ENCODE data around the gene TMEM132A. TPM values are rescaled to one million over a fixed set of nuclear protein-coding genes. Genes with fewer than 3 reads are reported as not detected.

Gene TMEM132A
- total and polyA plus RNA-seq, 10 of the 15 experiments (the other 5 are each of a cell fraction or from before 2014, with no cell fraction given), result 0.16 to 25.0 (median 4.3) TPM

DNA sequence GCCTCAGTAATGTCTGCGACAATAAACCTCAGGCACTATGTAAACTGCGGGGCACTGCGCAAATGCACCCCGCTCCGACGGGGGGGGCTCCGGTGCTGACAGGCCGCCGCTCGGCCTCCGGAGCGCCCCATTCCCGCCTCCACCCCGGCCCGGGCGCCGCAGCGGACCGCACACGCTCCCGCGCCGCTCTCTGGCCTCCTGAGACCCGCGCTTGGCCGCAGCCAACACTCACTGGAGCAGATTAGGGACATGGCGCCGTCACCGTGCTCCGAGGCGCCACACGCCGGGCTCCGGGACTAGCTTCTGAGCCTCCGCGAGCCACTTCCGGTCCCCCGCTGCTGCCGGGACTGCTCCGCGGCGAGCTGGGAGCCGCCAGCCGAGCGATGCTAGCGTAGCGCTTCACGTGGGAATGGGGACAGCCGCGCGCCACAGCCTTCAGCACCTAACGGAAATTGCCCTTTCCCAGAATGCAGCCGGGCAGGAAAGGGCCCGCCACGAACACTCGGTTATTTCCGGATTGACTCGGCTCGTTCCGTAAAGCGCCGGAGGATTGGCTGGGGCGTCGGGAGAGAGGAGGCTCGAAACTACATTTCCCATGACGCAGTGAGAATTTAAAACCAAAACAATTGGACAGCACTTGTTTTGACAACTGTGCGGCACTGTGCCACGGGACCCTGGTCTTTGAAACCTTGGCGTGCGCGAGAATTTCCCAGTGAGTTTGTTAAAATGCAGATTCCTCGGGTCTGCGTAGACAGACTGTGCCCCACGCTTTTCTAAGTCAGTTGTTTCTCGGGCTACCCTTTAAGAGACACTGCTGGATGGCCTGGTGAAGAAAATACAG is 17.9 kb upstream of the TMEM132A start, which contains the start of gene PRPF19 (continued):
- TF ChIP-seq, protein P1, sequence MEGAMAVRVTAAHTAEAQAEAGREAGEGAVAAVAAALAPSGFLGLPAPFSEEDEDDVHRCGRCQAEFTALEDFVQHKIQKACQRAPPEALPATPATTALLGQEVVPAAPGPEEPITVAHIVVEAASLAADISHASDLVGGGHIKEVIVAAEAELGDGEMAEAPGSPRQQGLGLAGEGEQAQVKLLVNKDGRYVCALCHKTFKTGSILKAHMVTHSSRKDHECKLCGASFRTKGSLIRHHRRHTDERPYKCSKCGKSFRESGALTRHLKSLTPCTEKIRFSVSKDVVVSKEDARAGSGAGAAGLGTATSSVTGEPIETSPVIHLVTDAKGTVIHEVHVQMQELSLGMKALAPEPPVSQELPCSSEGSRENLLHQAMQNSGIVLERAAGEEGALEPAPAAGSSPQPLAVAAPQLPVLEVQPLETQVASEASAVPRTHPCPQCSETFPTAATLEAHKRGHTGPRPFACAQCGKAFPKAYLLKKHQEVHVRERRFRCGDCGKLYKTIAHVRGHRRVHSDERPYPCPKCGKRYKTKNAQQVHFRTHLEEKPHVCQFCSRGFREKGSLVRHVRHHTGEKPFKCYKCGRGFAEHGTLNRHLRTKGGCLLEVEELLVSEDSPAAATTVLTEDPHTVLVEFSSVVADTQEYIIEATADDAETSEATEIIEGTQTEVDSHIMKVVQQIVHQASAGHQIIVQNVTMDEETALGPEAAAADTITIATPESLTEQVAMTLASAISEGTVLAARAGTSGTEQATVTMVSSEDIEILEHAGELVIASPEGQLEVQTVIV (IDR thresholded peaks at IDR 0.05; ENCODE audit: borderline replicate concordance, partially characterized antibody), result no peak
- TF ChIP-seq, protein P2, sequence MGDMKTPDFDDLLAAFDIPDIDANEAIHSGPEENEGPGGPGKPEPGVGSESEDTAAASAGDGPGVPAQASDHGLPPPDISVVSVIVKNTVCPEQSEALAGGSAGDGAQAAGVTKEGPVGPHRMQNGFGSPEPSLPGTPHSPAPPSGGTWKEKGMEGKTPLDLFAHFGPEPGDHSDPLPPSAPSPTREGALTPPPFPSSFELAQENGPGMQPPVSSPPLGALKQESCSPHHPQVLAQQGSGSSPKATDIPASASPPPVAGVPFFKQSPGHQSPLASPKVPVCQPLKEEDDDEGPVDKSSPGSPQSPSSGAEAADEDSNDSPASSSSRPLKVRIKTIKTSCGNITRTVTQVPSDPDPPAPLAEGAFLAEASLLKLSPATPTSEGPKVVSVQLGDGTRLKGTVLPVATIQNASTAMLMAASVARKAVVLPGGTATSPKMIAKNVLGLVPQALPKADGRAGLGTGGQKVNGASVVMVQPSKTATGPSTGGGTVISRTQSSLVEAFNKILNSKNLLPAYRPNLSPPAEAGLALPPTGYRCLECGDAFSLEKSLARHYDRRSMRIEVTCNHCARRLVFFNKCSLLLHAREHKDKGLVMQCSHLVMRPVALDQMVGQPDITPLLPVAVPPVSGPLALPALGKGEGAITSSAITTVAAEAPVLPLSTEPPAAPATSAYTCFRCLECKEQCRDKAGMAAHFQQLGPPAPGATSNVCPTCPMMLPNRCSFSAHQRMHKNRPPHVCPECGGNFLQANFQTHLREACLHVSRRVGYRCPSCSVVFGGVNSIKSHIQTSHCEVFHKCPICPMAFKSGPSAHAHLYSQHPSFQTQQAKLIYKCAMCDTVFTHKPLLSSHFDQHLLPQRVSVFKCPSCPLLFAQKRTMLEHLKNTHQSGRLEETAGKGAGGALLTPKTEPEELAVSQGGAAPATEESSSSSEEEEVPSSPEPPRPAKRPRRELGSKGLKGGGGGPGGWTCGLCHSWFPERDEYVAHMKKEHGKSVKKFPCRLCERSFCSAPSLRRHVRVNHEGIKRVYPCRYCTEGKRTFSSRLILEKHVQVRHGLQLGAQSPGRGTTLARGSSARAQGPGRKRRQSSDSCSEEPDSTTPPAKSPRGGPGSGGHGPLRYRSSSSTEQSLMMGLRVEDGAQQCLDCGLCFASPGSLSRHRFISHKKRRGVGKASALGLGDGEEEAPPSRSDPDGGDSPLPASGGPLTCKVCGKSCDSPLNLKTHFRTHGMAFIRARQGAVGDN (IDR thresholded peaks at IDR 0.05), result peak; percentile 46; the same call in 1 of the 2 replicates
- no peak for TF ChIP-seq CBX3 (IDR thresholded peaks at IDR 0.05; ENCODE audit: borderline replicate concordance, low read depth)
- TF ChIP-seq, protein P3, sequence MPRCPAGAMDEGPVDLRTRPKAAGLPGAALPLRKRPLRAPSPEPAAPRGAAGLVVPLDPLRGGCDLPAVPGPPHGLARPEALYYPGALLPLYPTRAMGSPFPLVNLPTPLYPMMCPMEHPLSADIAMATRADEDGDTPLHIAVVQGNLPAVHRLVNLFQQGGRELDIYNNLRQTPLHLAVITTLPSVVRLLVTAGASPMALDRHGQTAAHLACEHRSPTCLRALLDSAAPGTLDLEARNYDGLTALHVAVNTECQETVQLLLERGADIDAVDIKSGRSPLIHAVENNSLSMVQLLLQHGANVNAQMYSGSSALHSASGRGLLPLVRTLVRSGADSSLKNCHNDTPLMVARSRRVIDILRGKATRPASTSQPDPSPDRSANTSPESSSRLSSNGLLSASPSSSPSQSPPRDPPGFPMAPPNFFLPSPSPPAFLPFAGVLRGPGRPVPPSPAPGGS (IDR thresholded peaks at IDR 0.05; ENCODE audit: borderline replicate concordance, insufficient read depth, low read depth, low read length, poor library complexity, severe bottlenecking), result no peak
- no peak for TF ChIP-seq BCL11A (IDR thresholded peaks at IDR 0.05; ENCODE audit: low read depth, low read length)
- peak; percentile 53; the same call in 1 of the 2 replicates for TF ChIP-seq CREM (IDR thresholded peaks at IDR 0.05; ENCODE audit: low read depth)
- peak; percentile 91; the same call in 1 of the 2 replicates for TF ChIP-seq TAF1 (IDR thresholded peaks at IDR 0.05; ENCODE audit: borderline replicate concordance, low read depth, low read length)
- peak; percentile 78 for TF ChIP-seq RAD51 (IDR thresholded peaks at IDR 0.05)
- no peak for TF ChIP-seq EZH2 (IDR thresholded peaks at IDR 0.05; ENCODE audit: borderline replicate concordance, control insufficient read depth, low read depth, low read length)
- TF ChIP-seq NFIC (IDR thresholded peaks at IDR 0.05; ENCODE audit: low read depth, low read length), result no peak
- TF ChIP-seq, protein P4, sequence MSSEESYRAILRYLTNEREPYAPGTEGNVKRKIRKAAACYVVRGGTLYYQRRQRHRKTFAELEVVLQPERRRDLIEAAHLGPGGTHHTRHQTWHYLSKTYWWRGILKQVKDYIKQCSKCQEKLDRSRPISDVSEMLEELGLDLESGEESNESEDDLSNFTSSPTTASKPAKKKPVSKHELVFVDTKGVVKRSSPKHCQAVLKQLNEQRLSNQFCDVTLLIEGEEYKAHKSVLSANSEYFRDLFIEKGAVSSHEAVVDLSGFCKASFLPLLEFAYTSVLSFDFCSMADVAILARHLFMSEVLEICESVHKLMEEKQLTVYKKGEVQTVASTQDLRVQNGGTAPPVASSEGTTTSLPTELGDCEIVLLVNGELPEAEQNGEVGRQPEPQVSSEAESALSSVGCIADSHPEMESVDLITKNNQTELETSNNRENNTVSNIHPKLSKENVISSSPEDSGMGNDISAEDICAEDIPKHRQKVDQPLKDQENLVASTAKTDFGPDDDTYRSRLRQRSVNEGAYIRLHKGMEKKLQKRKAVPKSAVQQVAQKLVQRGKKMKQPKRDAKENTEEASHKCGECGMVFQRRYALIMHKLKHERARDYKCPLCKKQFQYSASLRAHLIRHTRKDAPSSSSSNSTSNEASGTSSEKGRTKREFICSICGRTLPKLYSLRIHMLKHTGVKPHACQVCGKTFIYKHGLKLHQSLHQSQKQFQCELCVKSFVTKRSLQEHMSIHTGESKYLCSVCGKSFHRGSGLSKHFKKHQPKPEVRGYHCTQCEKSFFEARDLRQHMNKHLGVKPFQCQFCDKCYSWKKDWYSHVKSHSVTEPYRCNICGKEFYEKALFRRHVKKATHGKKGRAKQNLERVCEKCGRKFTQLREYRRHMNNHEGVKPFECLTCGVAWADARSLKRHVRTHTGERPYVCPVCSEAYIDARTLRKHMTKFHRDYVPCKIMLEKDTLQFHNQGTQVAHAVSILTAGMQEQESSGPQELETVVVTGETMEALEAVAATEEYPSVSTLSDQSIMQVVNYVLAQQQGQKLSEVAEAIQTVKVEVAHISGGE (CRISPR knock-in tag; IDR thresholded peaks at IDR 0.05), result no peak
- 0 out of 2 replicates have a peak, but pooled peaks have one; percentile 63 for TF ChIP-seq ASH2L (IDR thresholded peaks at IDR 0.05; ENCODE audit: borderline replicate concordance, low read depth)
- TF ChIP-seq SUZ12 (IDR thresholded peaks at IDR 0.05; ENCODE audit: unreplicated experiment), result no peak
- TF ChIP-seq HDAC2 (IDR thresholded peaks at IDR 0.05), result no peak
- TF ChIP-seq ZNF207 (IDR thresholded peaks at IDR 0.05; ENCODE audit: borderline replicate concordance), result peak; percentile 65; the same call in 1 of the 2 replicates
- TF ChIP-seq MEF2A (IDR thresholded peaks at IDR 0.05; ENCODE audit: insufficient read depth, low read depth, low read length), result no peak
- peak; percentile 99 for TF ChIP-seq ZSCAN29 (IDR thresholded peaks at IDR 0.05)
